GM19240 (cell line): ENCODE data around the gene KSR1.

Experiments used
- DNase-seq: peaks from one replicate; pipeline ENCODE4 v3.0.0; 2011; ENCODE audit warnings: low spot score; ENCODE audit not compliant: insufficient read length

The KSR1 gene

GRCh38 chr17:27585792-27586191 lies 129.5 kb downstream of the KSR1 start:
- no peak for DNase-seq

GRCh38 chr17:27586203-27586721 lies 130.0 kb downstream of the KSR1 start:
- no peak for DNase-seq

- DNase-seq = no peak
Measured at GRCh38 chr17:27588354-27588753, 132.1 kb downstream of the KSR1 start.

GRCh38 chr17:27590864-27591263 lies 134.6 kb downstream of the KSR1 start:
- DNase-seq = no peak

GRCh38 chr17:27591986-27592385 lies 135.7 kb downstream of the KSR1 start:
- no peak for DNase-seq

- no peak for DNase-seq
Measured at GRCh38 chr17:27593232-27593856, 137.1 kb downstream of the KSR1 start.

- DNase-seq = no peak
Measured at GRCh38 chr17:27593857-27594255, 137.6 kb downstream of the KSR1 start.

- DNase-seq = no peak
Measured at GRCh38 chr17:27595208-27595607, 139.0 kb downstream of the KSR1 start.

GRCh38 chr17:27596096-27596495 lies 139.8 kb downstream of the KSR1 start:
- DNase-seq = no peak

- no peak for DNase-seq
Measured at GRCh38 chr17:27596566-27597187, 140.4 kb downstream of the KSR1 start.

- no peak for DNase-seq
Measured at GRCh38 chr17:27597188-27597580, 140.9 kb downstream of the KSR1 start.

- DNase-seq = no peak
Measured at GRCh38 chr17:27597783-27598320, 141.6 kb downstream of the KSR1 start.

GRCh38 chr17:27598337-27599050 lies 142.2 kb downstream of the KSR1 start:
- no peak for DNase-seq

- DNase-seq = no peak
Measured at GRCh38 chr17:27600471-27600870, 144.2 kb downstream of the KSR1 start.

- peak; percentile 70 for DNase-seq
Measured at GRCh38 chr17:27601069-27601974, 145.1 kb downstream of the KSR1 start.

GRCh38 chr17:27601975-27602302 lies 145.7 kb downstream of the KSR1 start:
- DNase-seq = no peak

GRCh38 chr17:27602721-27603420 lies 146.6 kb downstream of the KSR1 start:
- peak; percentile 89 for DNase-seq

GRCh38 chr17:27603421-27603770 lies 147.1 kb downstream of the KSR1 start:
- DNase-seq = no peak

GRCh38 chr17:27603880-27604794 lies 147.9 kb downstream of the KSR1 start:
- no peak for DNase-seq

GRCh38 chr17:27605409-27605808 lies 149.2 kb downstream of the KSR1 start:
- DNase-seq = no peak
